MM.1S (cell line): Measurements from ENCODE around the gene SUPT3H.

Source experiments
- CTCF ChIP-seq: fragments of 300-600 bp; sonication (generic); IDR thresholded peaks from 2 replicates; pipeline ENCODE4 v1.5.1; 2016; ENCODE audit warnings: antibody characterized with exemption, low read length, mixed read lengths
- EZH2 ChIP-seq: fragments of 300-600 bp; sonication (generic); optimal IDR thresholded peaks from 2 replicates; pipeline ENCODE3; 2017; ENCODE audit warnings: low read depth, mild to moderate bottlenecking, antibody characterized with exemption, low read length, mixed read lengths

GRCh38 chr6:45069091-45069490 is 308.6 kb downstream of the SUPT3H start:
- no peak for TF ChIP-seq CTCF
- TF ChIP-seq EZH2 = no peak
